T-helper 2 cell (primary cell): ENCODE measurements around the gene RAB25.
A peak's percentile ranks its signal among the peaks of the same experiment; 100 is the strongest.
"Not testable (repeated sequence)": the region's sequence is repeated elsewhere in the genome, so short reads cannot be mapped to it uniquely, and the experiment has no call there.

ENCODE experiments used
- DNase-seq, 5 experiments: peaks; one replicate each; pipeline versions ENCODE4 v3.0.0 to v3.0.0-alpha.2; 2012 to 2022
- total RNA-seq, 2 donors: gene quantifications; one replicate each; lab custom pipeline; 2026; lab: John Stamatoyannopoulos, UW

RAB25 gene
- total RNA-seq: 0 to 0.61 reads per million in 2 donors

- no peak for DNase-seq
Observed at GRCh38 chr1:156060937-156061636, at the start of gene RAB25. TSS of gene RAB25 (plus strand) at chr1:156061160. CDS start at chr1:156061401, 241 bp downstream.

DNA sequence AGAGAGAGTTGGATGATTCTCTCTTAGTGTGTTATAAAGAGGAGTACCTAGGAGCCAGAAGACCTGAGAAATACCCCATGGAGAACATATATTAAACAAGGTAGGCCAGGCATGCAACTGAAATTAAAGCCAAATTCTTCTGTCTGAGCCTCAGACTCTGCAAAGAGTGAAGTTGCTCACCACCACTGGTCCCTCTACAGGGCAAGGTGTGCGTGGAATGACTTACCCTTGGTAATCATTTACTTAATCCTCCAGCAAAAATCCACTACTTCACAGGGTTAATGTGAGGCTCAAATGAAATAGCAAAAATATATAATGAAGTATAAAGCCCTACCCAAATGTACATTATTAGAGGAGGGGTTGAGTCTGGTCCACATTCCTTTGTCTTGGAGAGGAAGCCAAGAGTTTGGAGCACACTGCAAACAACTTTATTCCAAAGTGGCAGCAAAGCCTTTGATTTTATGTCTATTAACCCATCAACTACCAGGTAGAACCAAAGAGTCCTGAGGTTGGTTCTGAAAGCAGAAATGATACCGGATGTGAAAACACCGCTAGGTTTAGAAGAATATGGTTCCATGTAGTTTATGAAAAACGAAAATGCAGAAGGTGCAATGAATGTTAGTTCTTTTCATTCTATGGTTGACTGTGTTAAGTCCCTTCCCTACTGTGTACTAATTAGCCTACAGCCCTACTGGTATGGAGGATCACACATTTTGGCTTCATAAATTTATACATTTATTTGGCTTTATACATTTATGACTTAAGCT is 48.7 kb upstream of the RAB25 start:
- no peak for DNase-seq

- DNase-seq: no peak
Observed at GRCh38 chr1:156014829-156015228, 46.1 kb upstream of the RAB25 start.

DNA sequence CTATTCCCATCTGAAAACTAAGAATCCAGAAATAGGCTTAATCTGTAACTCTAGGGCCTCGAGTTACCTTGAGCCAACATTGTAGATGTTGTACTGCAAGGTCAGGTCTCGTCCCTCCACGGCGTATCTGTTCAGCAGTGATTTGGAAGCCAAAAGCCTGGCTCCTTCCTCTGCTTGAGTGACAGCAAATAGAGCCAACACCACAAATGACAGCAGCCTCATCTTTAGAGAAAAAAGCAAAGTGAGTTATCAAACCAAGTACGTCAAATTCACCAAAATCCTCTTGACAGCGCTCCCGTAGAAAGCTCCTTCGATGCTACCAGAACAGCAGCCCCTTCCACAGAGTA is 41.0 kb upstream of the RAB25 start:
- no peak for DNase-seq

- peak; percentile 50 to 93 (median 76) for DNase-seq
Observed at GRCh38 chr1:156020293-156021092, 40.5 kb upstream of the RAB25 start, which contains the start of gene SSR2. TSS of gene SSR2 (minus strand) at chr1:156020951. CDS start at chr1:156020167, 784 bp downstream.

- DNase-seq: no peak
Observed at GRCh38 chr1:156021093-156021428, 39.9 kb upstream of the RAB25 start.

- DNase-seq: no peak
Observed at GRCh38 chr1:156021954-156022353, 39.0 kb upstream of the RAB25 start.

- DNase-seq: no peak
Observed at GRCh38 chr1:156024801-156025200, 36.2 kb upstream of the RAB25 start.

DNA sequence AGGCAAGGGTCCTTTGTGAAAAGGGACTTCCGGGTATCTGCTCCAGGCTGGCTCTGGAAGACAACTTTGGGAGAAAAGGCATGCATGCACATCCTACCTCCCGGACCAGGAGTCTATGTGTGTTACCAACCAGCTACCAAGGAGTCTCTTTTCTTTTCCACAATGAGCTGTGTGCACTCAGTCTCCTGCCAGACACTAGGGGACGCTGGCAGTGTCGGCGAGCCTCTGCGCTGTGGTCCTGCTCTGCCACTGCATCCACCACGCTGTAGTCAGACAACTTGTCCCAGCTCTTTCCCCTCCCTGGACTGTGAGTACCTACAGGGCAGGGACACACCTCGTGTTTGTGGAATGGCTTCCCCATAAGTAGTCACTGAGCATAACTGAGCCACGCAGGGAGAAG is 35.1 kb upstream of the RAB25 start:
- DNase-seq: peak in 2 of 5 experiments; percentile 18 to 77

DNA sequence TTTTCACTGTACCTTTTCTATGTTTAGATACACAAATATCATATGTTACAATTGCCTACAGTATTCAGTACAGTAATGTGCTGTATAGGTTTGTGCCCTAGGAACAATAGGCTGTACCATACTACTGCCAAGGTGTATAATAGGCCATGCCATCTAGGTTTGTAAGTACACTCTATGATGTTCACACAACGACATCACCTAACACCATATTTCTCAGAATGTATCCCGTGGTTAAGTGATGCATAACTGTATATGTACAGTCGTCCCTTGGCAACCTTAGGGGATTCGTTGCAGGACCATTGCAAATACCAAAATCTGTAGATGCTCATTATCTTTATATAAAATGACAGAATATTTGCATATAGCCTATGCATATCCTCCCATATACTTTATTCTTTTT is 34.4 kb upstream of the RAB25 start:
- DNase-seq: peak in 1 of 5 experiments; percentile 22

GRCh38 chr1:156033011-156033410 is 27.9 kb upstream of the RAB25 start:
- no peak for DNase-seq

- DNase-seq: not testable (repeated sequence)
Observed at GRCh38 chr1:156034991-156035390, 26.0 kb upstream of the RAB25 start.

DNA sequence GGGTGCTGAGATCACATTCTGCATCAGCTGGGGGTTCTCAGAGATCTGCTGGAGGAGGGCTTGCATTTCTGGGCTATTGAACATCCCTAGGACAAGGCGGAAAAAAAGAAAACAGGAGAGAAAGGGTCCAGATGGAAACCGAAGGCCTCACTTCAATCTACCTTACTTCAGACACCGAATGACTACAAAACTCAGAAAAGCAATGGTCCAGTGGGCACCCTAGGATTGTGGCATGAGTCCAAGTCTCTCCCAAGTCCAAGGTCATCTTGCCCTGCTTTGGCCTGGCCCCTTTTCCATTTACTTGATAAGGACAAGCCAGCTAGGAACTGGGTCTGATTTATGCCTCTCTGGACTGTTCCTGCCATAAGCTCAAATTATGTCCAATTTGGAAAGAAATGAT is 18.1 kb upstream of the RAB25 start:
- DNase-seq: no peak

GRCh38 chr1:156045076-156045475 is 15.9 kb upstream of the RAB25 start:
- peak in 2 of 5 experiments; percentile 8 to 88 for DNase-seq

DNA sequence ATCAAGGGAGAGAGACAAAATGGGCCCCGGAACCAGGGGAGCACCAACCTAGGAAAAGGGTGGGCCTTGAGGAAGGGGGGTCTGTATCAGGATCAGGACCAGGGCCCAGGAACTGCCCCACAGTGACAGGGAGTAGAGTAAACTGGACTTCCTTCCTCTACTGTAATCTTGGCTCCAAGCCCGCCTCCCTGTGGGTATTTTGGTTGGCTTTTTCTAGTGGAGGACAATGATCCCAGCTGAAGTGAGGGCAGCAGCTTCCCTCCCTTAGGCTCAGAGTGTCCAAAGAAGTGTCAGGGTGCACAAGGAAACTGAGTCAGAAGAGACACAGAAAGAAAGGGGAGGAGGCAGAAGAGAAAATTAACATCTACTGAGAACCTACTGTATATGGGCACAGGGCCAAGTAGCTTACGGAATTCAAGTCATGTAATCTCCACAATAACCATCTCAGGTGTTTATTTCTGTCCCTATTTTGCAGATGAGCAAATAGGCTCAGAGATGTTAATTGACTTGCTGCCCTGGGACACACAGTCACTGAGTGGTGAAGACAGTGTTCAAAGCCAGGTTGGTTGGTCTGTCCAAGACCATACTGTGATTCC is 12.2 kb upstream of the RAB25 start:
- no peak for DNase-seq

DNA sequence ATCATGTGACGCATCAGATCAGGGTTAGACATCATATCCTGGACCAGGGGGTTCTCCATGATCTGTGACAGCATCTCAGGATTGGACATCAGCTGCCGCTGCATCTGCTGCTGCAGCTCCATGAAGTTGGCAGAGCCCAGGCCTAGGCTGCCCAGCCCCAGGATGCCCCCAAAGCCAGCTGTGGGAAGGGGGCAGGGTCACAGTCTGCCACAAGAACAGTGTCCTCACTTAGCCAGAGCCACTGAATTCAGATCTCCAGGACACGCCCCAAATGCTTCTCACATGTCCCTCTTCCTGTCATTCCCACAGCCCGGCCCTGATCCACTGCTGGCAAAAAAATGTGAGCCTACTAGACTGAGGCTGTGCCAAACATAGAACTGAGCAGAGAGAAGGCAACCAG is 10.6 kb upstream of the RAB25 start:
- DNase-seq: no peak

DNA sequence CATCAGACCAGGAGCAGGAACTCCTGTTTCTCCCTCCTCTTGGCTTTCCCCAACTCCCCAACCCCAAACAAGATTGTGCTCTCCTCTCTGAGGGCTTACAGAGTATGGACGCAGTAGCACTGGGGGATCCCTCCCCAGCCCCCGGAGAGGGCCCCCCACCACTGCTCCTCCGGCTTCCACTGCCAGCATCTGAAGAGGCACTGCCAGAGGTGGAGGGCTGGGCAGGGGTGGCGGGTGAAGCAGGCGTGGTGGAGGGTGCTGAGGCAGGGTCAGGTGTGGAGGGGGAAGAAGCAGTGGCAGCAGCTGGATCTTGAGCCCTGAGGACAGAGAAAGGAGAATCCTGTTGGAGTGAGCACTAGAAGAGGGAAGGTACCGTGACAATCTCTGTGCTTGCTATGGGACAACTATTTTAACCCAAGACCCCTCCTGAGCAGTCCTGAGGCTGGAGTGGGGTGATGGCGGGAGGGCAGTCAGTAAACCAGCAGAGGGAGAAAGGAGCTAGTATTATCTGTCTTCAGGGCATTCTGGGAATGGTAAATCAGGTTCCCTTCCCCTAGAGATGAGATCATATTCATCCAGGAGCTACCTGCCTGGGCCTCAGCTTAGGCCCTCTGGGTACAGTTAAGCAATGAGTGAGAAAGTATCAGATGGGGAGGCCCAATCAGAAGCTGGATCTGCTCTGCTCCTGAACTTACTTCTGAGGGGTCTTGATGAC is 9.8 kb upstream of the RAB25 start:
- DNase-seq: no peak

- peak; percentile 45 to 70 (median 60) for DNase-seq
Observed at GRCh38 chr1:156052862-156053767, 7.8 kb upstream of the RAB25 start.

GRCh38 chr1:156053768-156054499 is 7.0 kb upstream of the RAB25 start, which contains the start of gene UBQLN4:
TSS of gene UBQLN4 (minus strand) at chr1:156053798. CDS start at chr1:156053701, 97 bp downstream.
- DNase-seq: peak; percentile 65 to 90 (median 79)
